ENCODE measurements around the gene IRX1.

The IRX1 gene

DNA sequence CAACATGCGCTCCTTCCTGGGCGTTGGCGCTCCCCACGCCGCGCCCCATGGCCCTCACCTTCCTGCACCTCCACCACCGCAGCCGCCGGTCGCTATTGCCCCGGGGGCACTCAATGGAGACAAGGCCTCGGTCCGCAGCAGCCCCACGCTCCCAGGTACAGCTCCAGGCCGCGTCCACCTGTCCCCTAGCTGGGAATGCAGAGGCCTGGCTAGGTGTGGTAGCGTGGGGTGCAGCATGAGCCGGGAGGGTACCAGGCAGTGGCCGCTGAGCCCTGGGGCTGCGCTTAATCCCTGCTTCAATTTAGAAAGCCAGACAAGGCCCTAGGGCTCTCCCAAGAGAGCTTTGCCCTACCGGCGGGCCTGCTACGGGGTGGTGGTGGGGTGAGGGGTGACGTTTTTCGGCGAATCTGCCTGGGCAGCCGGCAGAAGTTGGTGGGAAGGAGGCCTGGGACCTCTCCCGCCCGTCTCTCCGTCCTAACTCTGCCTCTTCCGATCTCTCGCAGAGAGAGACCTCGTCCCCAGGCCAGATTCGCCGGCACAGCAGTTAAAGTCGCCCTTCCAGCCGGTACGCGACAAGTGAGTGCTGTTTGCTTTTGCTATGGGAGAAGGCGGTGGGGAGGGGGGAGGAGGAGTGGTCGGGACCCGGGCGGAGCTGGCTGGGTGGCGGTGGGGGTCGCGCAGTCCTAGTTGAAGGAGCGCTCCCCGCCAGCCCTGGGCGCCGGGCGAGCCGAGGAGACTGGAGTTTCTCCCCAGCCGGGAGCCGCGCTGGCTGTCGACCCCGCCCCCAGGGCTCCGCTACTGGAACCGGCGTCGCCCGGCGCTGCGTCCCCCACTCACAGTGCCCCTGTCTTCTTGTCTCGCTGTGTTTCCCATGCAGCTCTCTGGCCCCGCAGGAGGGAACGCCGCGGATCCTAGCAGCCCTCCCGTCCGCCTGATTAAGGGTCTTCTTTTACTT lies 4.8 kb downstream of the IRX1 start:
- no peak for DNase-seq

DNA sequence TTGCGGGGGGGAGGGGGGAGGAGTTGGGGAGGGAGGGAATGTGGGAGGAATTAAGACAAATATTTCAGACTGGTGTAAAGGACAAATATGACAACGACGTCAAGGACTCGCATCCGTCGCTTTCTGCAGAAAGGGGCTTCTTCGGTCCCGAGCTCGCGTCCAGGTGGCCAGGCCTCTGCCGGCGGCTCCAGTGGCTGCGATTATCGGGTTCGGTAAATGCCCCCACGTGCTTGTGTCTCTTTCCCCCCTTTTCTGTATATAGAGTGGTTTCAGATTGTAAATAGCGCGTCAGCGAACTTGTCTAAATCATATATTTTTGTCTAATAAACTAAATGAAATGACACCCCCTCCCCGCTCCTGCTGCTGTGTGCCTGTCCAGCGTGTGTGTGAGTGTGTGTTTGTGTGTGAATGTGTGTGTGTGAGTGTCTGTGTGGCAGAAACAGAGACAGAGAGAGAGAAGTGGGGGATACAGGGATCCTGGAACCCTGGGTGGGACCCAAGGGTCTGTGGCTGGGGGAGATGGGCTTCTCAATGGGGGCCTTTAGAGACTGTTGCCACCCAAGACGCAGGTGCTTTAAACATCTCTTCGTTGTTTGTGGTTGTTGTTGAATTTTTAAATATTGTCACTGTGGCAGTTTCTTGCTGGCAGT lies 5.6 kb downstream of the IRX1 start:
- no peak for DNase-seq

DNA sequence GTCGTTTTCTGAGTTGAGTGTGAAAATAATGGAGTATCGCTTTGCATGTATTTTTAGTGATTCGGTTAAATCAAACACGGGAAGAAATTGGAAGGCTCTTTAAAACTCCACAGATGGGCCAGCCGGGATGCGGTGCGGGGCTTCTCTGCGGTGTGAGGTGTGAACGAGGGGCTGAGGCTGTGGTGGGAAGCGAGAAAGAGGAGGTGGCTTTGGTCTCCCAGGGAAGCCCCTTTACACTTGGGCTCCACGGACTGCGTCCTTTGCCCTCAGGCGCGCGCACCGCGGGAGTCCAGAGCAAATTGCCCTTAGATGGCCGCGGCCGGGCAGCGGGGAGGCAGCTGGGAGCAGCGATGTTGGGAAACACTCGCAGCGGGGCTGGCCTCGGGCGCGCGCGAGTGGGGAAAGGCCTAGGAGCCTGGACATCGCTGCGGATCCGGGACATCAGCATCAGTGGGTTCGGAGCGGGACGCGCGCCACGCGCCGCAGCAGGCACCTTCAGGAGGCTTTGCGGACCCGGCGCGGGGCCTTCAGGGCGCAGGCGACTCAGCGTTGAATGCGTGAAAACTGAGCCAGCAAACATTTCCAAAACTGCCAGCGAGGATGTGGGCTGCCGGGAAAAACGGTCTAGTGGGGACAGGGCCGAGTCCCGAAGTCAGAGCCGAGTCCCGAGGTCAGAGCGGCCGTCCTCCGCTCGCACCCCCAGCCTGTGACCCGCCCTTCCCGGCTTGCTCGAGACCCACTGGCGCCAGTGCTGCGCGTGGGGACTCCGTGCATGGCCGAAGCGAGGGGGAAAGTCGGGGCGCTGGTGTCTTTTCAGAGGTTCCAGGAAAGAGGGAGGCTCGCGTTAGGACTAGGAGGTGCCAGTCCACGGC lies 6.5 kb downstream of the IRX1 start:
- DNase-seq = no peak

DNA sequence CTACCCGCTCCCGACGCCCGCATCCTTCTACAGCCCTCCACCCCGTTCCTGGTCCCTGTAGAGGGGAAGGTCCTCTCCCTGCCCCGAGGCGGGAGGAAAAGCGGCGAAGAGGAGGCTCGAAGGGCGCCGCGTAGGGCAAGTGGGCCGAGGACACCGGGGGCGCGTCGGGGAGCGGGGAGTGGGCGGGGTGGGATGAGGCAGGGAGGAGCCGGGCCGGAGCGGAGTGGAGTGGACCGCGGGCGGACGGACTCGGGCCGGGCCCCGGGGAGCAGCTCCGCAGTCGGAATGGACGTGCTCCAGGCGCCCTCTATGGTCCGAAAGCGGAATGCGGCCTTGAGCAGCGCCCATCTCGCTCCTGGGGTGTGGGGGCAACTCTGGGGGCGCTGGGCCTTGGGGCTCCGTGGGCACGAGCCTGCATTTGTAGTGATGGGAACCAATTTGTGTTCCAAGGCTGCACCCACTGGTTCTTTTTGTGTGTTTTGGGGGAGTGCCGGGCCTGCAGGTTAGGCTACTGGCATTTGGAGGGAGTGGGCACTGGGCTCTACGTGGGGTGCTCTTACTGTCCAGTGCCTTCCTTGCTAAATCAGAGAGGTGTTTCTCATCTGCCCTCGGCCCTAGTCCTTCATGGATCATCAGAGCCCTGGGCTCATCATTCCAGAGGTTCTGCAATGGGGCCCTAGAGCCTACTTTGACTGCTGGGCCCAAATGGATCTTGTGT lies 7.3 kb downstream of the IRX1 start:
- DNase-seq = peak in 17 of 58 donors; percentile 1 to 29 (median 12)

DNA sequence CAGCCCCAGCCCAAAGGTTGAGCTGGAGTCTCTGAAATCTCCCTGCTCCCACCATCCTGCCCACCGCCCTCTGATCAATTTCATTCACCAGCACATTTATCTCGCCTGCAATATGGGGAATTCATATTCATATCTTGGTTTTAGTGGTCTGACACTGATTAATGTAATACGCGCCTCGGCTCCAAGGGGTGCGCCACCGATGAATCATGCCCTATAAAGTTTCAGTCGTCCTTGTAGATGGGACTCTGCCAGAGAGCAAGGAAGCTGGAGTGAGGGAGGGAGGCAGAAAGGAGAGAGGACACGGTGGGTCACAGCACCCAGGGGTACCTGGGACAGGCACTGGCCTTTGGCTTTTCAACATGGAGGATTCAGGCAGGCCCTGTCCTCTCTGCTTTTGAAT lies 8.9 kb downstream of the IRX1 start:
- no peak for DNase-seq

DNA sequence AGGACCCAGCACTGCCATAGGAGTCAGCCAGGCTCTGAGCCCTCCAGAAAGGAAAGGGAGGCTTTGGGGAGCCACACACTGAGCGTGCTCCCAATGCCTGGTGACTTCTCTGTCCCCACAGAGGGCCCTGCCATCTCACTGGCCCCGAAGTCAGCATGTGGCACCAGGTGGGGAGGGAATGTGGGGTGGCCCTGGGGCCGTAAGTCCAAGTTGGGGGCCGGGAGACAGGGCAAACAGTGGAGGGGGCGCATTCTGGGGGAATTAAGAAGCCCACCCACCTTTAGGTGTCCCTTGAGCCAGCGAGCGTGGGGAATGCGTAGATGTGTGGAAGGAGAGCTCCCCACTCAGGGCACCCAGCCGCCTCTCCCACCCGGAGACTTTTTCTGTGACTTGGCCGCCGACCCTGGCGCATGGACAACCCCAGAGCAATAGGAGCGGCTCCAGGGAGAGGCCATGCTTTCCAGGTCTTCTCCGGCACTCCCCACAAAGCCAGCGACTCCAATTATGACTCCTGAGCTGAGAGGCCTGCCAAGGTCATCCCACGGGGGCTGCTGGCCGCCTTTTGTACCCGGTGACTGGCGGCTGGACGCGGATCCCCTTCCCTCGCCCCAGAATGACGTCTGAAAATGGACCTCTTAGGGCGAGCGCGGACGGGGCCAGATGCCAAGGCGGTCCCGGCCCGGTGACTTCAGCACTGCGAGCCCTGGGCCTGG lies 9.8 kb downstream of the IRX1 start:
- DNase-seq = no peak

DNA sequence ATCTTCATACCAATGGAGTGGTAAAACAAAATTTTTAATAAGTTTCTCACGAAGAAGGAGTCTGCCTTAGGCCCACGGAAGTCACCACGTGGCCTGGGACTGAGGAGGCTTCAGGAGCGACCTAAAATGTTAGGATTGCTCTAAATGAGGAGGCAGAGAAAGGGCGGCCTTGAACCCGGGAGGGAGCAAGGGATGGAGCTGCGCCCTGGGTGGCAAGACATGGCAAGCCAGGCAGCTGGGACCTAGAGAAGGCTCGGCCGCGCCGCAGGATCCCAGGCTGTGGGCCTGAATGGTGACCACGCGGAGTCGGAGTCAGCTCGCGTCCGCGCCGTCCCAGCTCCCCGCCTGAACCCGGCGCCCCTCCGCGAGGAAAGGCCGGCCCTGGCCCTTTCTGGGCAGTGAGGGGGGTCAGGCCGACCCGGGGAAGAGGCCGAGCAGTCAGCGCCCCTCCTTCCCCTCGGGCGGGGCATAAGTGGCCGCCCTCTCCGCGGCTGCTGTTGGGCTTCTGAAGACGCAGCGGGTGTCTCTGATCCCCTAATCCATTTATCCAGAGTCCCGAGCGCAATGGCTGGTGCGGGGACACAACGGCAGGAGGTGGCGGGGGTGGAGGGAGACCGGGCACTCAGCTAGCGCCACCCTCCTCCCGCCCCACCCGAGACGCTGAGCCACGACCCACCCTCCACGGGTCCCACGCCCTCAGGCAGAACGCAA lies 10.6 kb downstream of the IRX1 start:
- no peak for DNase-seq

DNA sequence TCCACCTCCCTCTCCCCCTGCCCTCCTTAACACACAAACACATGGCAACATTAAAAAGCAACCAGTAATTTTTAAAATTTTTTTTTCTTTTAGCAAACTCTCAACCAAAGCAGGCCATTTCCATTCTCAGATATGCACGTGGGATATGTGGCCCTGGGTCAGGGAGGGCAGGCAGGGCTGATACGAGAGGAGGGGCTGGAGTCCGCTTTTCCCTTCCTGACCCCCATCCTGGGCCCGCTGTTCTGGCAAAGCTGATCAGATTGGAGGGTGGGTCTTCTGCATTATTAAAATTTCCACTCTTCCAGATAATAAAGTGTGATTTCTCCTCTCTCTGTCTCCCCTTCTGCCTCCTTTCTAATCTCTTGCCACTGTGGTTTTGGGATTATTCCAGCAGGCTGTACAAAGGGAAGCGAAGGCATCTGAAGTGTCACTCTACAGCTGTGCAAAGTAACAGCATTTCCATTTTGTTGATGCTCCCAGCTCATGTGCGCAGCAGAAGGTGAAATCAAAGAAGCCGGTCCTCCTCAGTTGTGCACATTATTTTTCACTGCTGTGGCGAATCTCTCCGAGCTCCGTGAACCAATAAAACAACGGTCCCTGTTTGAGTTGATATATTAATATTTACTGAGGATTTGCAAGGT lies 12.0 kb downstream of the IRX1 start:
- no peak for DNase-seq

DNA sequence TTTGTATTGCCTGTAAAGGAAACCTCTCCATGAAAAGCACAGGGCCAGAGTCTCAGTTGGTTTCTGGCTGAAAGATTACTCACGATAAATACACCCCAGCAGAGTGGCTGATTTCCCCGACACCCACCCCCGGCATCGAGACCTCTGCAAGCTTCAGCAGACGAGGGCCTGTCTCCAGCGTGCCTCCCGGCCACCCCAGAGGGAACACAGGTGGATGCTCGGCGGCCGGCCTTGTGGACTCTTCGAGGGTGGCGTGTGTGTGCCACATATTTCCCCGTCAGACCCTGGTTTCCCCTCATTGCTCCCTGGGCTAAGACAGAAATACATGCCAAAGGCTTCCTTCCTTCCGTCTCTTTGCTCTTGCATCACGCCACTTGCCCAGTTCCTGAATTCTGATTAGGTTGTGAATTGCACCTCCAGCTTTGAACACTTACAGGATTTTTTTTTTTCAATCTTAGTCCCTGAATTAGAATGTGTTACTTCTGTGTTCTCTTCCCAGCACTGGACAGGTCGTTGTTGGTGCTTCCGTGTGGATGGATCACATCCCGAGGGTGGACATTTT lies 13.6 kb downstream of the IRX1 start:
- no peak for DNase-seq

DNA sequence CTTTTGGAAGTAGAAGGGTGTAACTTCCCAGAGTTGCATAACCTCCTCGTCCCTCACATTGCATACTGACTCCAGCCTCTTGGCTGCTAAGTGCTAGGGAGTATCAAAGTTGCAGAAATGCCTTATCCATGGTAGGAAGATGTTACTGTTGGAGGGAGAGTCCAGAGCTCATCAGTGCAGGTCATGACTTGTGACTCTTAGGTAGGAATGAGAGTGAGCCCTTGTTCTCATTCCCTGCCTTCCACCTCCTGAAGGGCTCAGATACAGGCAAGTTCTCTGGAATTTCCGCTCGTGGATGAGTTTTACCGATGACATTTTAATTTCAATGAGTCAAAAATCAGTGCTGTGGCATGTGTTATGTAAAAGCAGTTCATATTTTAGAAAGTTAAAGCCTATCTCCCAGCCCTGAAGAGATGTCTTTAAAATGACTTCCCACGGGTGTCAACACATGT lies 17.0 kb downstream of the IRX1 start:
- DNase-seq = no peak

DNA sequence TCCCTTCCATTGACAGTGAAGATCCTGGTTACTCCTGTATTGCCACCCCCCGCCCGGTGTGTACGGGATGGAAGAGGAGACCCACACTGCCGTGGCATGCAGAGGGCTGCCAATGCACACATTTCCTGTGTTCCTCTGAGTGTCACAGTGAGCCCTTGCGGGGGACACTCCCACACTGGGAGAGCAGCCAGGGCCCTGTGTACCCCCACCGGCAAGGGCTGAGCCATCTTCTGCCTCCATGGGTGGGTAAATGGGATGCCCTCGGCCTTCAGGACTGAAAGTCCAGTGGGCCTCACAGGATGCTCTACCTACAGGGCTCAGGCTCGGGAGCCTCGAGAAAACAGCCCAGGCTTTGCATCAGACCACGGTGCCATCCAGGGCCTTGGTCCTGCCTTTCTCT lies 18.1 kb downstream of the IRX1 start:
- DNase-seq = no peak

DNA sequence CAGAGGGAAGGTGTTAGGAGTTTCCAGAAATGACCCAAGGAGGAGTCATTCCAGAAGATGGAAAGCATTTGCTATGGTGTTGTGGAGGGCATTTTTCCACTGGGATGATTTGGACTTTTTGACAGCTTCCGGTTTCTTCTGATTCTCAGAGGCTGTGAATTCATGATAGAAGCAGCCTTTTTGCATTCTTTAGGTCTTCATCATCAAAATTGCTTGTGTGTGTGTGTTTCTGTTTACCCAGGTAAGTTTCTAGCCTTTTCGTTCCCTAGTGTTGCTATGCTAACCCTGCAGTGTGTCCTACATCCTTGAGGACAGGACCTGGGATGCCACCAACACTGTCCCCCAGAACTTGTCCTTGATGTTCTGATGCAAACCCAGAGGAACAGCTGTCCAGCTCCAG lies 19.6 kb downstream of the IRX1 start:
- no peak for DNase-seq

DNA sequence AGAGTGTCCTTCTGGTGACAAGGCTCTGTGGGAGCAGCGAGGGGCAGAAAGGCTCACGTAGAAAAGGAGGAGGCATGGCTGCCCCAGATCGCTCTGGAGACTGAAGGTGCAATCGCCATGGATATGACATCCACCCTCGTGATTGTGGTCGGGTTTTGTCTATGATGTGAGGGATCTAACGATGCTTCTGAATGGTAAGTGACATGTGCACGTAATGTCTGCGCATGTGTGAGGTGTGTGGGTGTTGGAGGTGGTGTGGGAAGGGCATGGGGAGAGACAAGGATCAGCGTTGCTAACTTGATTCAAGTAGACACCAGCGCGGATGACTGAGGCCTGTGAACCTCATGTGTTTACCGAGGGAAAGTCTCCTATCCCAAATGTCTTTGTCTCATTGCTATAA lies 20.2 kb downstream of the IRX1 start:
- no peak for DNase-seq

DNA sequence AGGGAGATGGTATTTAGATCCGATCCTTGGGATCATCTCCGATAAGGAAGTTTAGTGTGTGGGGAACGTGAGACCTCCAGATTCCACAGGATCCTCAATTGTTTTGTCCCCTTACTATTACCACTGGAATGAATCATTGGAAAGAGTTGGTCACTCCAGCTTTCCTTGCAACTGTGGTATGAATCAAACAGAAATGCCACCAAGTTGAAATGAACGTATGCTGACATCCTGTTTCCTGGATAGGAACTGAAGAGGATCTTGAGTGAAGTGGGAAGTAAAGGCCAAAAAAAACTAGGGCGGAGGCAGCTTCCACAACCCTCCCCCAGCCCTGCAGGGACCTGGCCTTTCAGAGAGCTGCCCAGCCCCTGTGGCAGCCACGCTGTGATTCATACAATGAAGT lies 23.9 kb downstream of the IRX1 start:
- no peak for DNase-seq

DNA sequence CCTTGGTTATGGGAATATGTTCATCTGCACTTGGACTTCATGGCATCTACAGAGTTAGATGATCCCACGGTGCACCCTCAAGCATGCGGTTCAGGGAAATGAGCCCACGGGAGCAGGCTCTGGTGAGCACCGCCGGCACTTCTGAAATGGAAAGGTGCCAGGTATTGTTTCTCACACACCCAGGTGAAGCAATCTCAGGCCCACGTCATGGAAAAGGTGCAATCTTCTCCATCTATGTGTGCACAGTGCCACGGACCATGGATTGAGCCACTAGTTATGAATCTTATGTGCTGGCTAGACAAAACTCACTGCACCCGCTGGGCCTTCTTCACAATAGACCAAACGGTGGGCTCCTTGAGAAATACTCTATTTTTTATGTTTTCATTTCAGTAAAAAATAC lies 27.3 kb downstream of the IRX1 start:
- no peak for DNase-seq

DNA sequence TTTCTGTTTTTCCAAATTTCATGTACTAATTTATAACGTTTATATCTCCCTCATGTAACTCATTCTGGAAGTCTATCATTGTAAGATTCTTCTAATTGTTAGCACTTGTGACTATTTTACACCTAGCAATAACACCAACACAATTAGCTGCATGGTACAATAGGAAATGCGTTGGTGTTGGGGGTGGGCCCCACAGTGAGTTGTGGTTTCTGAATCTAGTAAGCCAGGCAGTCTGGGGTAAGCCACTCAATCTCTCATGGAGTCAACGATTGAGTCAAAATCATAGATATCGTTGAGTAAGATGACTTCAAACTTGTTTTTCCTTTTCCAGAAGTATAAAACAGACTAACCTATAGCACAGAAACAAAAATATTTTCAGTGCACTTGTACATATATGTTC lies 30.0 kb downstream of the IRX1 start:
- DNase-seq = no peak

DNA sequence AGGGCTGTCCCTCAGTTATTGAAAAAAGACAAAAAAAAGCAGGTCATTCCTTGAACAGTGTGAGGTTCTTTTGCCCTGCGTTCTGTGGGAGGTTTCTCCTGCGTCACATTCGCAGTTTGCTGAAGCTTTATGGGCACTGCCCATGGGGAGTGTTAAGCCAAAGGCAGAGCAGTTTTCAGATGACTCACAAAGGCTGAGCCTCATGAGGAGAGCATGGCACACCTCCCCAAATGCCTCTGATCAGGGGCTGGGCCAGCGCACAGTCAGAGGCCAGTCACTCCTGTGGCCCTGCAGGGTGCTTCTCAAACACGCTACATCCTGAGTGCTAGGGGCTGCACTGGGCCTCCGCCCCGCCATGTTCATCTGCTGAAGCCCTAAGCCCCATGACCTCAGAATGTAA lies 38.4 kb downstream of the IRX1 start:
- no peak for DNase-seq

DNA sequence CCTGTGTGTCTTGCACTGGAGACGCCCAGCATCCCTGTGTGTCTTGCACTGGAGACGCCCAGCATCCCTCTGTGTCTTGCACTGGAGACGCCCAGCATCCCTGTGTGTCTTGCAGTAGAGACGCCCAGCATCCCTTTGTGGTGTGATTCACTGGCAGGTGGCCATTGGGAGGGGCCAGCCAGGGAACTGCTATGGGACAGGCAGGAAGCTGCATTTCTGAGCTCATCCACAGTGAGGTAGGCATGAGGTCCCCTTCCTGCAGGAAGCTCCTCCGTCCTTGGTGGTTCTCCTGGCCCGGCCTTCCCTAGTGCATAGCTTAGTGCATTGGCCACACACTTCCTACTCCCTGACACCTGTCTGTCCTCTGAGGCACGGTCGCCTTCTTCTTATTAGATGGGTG lies 43.5 kb downstream of the IRX1 start:
- no peak for DNase-seq

DNA sequence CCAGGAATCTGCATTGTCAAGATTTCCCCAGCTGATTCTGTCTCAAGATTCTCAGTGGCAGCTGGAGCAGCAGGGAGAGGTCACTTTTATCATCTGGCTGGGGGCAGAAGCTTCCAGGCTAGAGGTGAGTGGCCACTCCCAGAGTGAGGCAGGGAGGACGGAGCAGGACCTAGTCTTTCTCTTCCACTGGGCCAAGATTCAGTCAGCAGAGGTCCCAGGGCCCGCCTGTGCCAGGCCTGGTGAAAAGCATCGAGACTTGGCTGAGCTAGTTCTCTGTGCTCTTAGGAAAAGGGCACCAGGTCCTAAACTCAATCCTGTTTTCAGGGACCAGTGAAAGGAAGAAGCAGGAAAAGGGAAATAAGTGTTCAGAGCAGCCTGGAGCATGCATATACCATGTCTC lies 46.6 kb downstream of the IRX1 start:
- DNase-seq = no peak

All from anterior cingulate cortex (tissue), 58 donors.